GM19455 (cell line): ENCODE data around the gene GABBR2.

Experiments
- ATAC-seq: cut with Tn5 transposase; IDR thresholded peaks from one replicate; pipeline ENCODE4 v1.9.1; 2021; ENCODE audit not compliant: unreplicated experiment

GABBR2 gene

GRCh38 chr9:98412101-98412842, 296.5 kb downstream of the GABBR2 start:
- ATAC-seq: no peak

- ATAC-seq: no peak
Observed at GRCh38 chr9:98410185-98410697, 298.5 kb downstream of the GABBR2 start.

GRCh38 chr9:98409719-98410118, 299.0 kb downstream of the GABBR2 start:
- no peak for ATAC-seq

GRCh38 chr9:98406469-98406868, 302.3 kb downstream of the GABBR2 start:
- ATAC-seq: no peak

- no peak for ATAC-seq
Observed at GRCh38 chr9:98404237-98404636, 304.5 kb downstream of the GABBR2 start.

GRCh38 chr9:98403715-98404114, 305.0 kb downstream of the GABBR2 start:
- no peak for ATAC-seq

- no peak for ATAC-seq
Observed at GRCh38 chr9:98402019-98402840, 306.5 kb downstream of the GABBR2 start.

- no peak for ATAC-seq
Observed at GRCh38 chr9:98401140-98402018, 307.4 kb downstream of the GABBR2 start.

GRCh38 chr9:98399950-98400683, 308.6 kb downstream of the GABBR2 start:
- ATAC-seq: no peak

- ATAC-seq: no peak
Observed at GRCh38 chr9:98396656-98397055, 312.1 kb downstream of the GABBR2 start.

GRCh38 chr9:98396236-98396635, 312.5 kb downstream of the GABBR2 start:
- no peak for ATAC-seq

GRCh38 chr9:98391867-98392266, 316.9 kb downstream of the GABBR2 start:
- no peak for ATAC-seq

- ATAC-seq: no peak
Observed at GRCh38 chr9:98391406-98391805, 317.3 kb downstream of the GABBR2 start.

- ATAC-seq: no peak
Observed at GRCh38 chr9:98385751-98386150, 323.0 kb downstream of the GABBR2 start.

- no peak for ATAC-seq
Observed at GRCh38 chr9:98383758-98384157, 325.0 kb downstream of the GABBR2 start.

- no peak for ATAC-seq
Observed at GRCh38 chr9:98381311-98382103, 327.2 kb downstream of the GABBR2 start.

GRCh38 chr9:98380065-98380681, 328.6 kb downstream of the GABBR2 start:
- no peak for ATAC-seq

- ATAC-seq: no peak
Observed at GRCh38 chr9:98379572-98379971, 329.2 kb downstream of the GABBR2 start.

GRCh38 chr9:98378794-98379193, 329.9 kb downstream of the GABBR2 start:
- ATAC-seq: no peak
